ENCODE data around the gene POLQ.
"Not testable (repeated sequence)": the region's sequence is repeated elsewhere in the genome, so short reads cannot be mapped to it uniquely, and the experiment has no call there.

DNA sequence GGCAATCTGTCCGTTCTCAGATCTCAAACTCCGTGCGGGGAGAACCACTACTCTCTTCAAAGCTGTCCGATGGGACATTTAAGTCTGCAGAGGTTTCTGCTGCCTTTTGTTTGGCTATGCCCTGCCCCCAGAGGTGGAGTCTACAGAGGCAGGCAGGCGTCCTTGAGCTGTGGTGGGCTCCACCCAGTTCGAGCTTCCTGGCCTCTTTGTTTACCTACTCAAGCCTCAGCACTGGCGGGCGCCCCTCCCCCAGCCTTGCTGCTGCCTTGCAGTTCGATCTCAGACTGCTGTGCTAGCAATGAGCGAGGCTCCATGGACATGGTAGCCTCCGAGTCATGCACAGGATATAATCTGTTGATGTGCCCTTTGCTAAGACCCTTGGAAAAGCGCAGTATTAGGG is 94.0 kb downstream of the POLQ start:
- TF ChIP-seq EZH2 (IDR thresholded peaks at IDR 0.05; ENCODE audit: insufficient read depth, poor library complexity, severe bottlenecking); EZH2phosphoT487 (IDR thresholded peaks at IDR 0.05; ENCODE audit: insufficient read depth, low read depth): not testable (repeated sequence)

Data from GM23248 (cell line).